Lung (tissue), 12 donors: ENCODE measurements around the gene ITK. TPM values are rescaled to one million over a fixed set of nuclear protein-coding genes. Genes with fewer than 3 reads are reported as not detected.

Source experiments
- ATAC-seq: fragments of 200-7000 bp; cut with Tn5 transposase; one replicate; pipeline ENCODE4 v1.9.1; 2020; ENCODE audit warnings: moderate number of reproducible peaks; ENCODE audit not compliant: insufficient read depth, low FRiP score
- DNase-seq, 3 donors: peaks; one replicate each; pipeline ENCODE4 v3.0.0-alpha.2; 2013 to 2017
- H3K27ac ChIP-seq, 2 donors: one replicate each; pipeline ENCODE4 v1.5.1; 2013; ENCODE audit warnings: mild to moderate bottlenecking in 2 of 2, moderate library complexity in 2 of 2, control low read depth in 1 of 2, inconsistent platforms in 1 of 2, low read depth in 1 of 2, low read length in 1 of 2
- H3K27me3 ChIP-seq, 3 donors: one replicate each; pipeline ENCODE4 v1.5.1; 2013; ENCODE audit warnings: low read length in 2 of 3; ENCODE audit not compliant: control insufficient read depth in 3 of 3, insufficient read depth in 3 of 3
- H3K36me3 ChIP-seq, 4 donors: one replicate each; pipeline ENCODE4 v1.5.1; 2013; ENCODE audit warnings: low read length in 4 of 4, mild to moderate bottlenecking in 1 of 4, moderate library complexity in 1 of 4; ENCODE audit not compliant: control insufficient read depth in 4 of 4, insufficient read depth in 4 of 4
- H3K4me1 ChIP-seq, 5 donors: one replicate each; pipeline ENCODE4 v1.5.1; 2013; ENCODE audit warnings: low read length in 5 of 5, mild to moderate bottlenecking in 2 of 5, moderate library complexity in 1 of 5; ENCODE audit not compliant: control insufficient read depth in 5 of 5, insufficient read depth in 5 of 5
- H3K4me3 ChIP-seq: one replicate; pipeline ENCODE4 v1.5.1; 2013; ENCODE audit warnings: mild to moderate bottlenecking, control low read depth, moderate library complexity
- H3K9ac ChIP-seq, 2 donors: one replicate each; pipeline ENCODE4 v1.5.1; 2013; ENCODE audit warnings: low read length in 2 of 2, control low read depth in 1 of 2; ENCODE audit not compliant: insufficient read depth in 1 of 2
- H3K9me3 ChIP-seq, 4 donors: one replicate each; pipeline ENCODE4 v1.5.1; 2013; ENCODE audit warnings: low read length in 3 of 4, mild to moderate bottlenecking in 1 of 4, moderate library complexity in 1 of 4; ENCODE audit not compliant: control insufficient read depth in 4 of 4, insufficient read depth in 3 of 4
- WGBS, 2 donors: extraction: QIAGEN DNeasy Blood & Tissue Kit; methylation state at CpG; one replicate each; pipeline ENCODE4 v1.1.7; 2013; 5-methylcytosine and 5-hydroxymethylcytosine counted together
- polyA plus RNA-seq, 2 donors: library from polyadenylated mRNA; stranded (reverse); fragments of 200-250 nt; gene quantifications; one replicate each; pipeline ENCODE4 v1.2.1, GENCODE V29; 2013
- total RNA-seq, 2 donors: library from RNA; depleted of rRNA in 1 of 2; stranded (reverse); fragments of >200 nt in 1 of 2; gene quantifications; one replicate each; pipeline ENCODE4 v1.2.1, GENCODE V29; 2014 to 2021
- TF ChIP-seq, protein P1 (sequence below): IDR thresholded peaks from 2 replicates; pipeline ENCODE4 v1.5.1; 2012; ENCODE audit warnings: mild to moderate bottlenecking; ENCODE audit errors: control extremely low read depth, extremely low read depth
- donor health status: control.
- donor health status: control.
- donor health status: Bipolar disorder and iron deficiency.
- donor health status: healthy.
- donor health status: DM: yes; HTN: yes; CAD: no.

The ITK gene
- total and polyA plus RNA-seq, 4 donors, result 0.91 to 3.4 (median 2.8) TPM

DNA sequence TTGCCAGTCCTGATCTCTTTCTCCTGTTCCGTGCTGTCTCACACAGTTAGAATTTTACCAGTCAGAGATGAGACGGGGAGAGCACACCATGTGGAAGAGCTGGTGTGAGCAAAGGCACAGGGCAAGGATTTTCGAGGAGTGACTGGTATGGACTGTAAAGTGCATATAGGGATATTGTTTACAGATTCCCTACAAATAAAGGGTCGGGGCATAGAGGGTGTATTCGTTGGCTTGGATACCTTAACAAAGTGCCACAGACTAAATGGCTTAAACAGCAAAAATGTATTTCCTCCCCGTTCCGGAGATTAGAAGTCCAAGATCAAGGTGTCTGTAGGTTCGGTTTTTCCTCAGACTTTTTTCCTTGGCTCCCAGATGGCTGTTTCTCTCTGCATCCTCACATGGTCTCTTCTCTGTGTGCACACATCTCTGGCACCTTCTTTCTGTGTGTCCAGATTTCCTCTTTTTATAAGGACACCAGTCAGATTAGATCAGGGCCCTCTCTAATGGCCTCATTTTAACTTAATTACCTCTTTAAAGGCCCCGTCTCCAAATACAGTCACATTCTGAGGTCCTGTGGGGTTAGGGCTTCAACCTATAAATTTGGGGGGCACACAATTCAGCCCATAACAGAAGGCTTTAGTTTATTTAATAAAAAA lies 108.7 kb downstream of the ITK start:
- WGBS, 2 donors, result 94% methylated on average over 9 of the region's 9 CpGs
- TF ChIP-seq, protein P1, sequence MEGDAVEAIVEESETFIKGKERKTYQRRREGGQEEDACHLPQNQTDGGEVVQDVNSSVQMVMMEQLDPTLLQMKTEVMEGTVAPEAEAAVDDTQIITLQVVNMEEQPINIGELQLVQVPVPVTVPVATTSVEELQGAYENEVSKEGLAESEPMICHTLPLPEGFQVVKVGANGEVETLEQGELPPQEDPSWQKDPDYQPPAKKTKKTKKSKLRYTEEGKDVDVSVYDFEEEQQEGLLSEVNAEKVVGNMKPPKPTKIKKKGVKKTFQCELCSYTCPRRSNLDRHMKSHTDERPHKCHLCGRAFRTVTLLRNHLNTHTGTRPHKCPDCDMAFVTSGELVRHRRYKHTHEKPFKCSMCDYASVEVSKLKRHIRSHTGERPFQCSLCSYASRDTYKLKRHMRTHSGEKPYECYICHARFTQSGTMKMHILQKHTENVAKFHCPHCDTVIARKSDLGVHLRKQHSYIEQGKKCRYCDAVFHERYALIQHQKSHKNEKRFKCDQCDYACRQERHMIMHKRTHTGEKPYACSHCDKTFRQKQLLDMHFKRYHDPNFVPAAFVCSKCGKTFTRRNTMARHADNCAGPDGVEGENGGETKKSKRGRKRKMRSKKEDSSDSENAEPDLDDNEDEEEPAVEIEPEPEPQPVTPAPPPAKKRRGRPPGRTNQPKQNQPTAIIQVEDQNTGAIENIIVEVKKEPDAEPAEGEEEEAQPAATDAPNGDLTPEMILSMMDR, result no peak
- H3K9me3 ChIP-seq, result peaks cover 0 to 3% (median 0%) of the 10 kb centered on the region in 4 donors
- H3K4me3 ChIP-seq, result no peak overlapping the region
- peaks cover 0 to 10% (median 3%) of the 10 kb centered on the region in 5 donors for H3K4me1 ChIP-seq
- DNase-seq (no peak), ATAC-seq (no peak)
- no peak overlapping the region for H3K9ac ChIP-seq
- no peaks in the 10 kb centered on the region for H3K27me3 ChIP-seq
- peaks cover 0 to 4% (median 0%) of the 10 kb centered on the region in 4 donors for H3K36me3 ChIP-seq
- no peak overlapping the region for H3K27ac ChIP-seq

DNA sequence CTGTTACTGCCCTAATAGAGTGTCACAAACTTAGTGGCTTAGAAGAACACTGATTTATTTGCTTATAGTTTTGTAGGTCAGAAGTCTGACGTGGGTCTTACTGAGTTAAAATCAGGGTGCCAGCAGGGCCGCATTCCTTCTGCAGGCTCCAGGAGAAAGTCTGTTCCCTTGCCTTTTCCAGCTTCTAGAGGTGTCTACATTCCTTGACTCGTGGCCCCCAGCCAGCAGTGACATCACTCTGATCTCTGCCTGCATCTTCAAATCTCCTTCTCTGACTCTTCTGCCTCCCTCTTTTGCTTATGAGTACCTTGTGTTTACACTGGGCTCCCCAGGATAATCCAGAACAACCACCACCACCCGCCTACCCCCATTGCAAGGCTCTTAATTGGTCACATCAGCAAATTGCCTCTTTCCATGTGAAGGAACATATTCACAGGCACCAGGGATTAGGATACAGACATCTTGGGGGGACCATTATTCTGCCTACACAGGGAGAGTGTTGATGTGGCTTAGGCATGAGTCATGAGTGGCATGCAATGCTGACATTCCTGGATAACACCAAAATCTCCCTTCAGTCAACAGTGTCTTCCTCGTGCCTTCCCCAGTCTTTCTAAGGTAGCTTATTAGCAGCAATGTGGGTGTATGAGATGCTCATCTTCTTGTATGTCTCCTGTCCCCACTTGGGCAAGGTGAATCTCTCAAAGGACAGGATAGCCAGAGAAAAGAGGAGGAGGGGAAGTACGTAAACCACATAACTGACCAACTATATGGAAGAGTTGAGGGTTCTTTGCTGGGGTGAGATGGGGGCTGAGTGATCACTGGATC lies 109.7 kb downstream of the ITK start:
- TF ChIP-seq, protein P1, result no peak

DNA sequence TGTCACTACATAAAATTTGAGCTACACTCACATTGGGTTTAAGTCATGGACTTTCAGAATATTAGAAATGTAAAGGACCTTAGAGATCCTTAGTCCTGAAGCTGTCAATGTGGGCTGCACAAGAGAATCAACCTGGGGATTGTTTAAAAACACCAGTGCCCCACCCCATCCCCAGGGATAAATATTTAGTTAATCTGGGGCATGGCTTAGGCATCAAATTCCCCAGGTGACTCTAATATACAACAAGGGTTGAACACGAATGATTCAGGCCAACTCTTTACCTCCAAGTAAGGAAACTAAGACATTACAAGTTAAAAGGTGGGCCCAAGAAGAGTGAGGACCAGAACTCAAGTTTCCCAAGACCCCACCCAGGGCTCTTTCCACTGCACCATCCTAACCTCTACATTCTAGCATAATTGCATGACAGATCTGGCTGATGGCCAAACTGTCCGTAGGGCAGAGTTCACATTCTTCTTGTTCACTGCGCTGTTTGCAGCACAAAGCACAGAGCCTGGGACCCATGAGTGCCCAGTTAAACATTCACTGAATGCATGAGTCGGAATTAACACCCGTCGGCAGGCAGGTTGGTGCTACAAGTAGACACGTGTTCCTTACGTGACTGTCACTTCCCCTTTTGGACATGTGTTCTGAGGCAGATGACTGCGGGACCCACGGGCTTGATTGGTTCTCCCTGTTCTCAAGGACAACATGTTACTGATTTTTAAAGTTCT lies 110.5 kb downstream of the ITK start:
- Histone ChIP-seq H3K4me1 (peaks cover 0 to 7% (median 3%) of the 10 kb centered on the region in 5 donors), H3K9ac (no peak overlapping the region), H3K27me3 (no peaks in the 10 kb centered on the region), H3K9me3 (peaks cover 0 to 3% (median 0%) of the 10 kb centered on the region in 4 donors), H3K36me3 (peaks cover 0 to 6% (median 0%) of the 10 kb centered on the region in 4 donors), H3K4me3 (no peak overlapping the region), H3K27ac (peak overlapping the region in 1 of 2 donors; percentile 28)
- ATAC-seq (no peak), DNase-seq (peak in 2 of 3 donors; percentile 11 to 25)
- TF ChIP-seq, protein P1, result no peak
- 46 to 56% methylated on average over 10 of the region's 10 CpGs for WGBS, 2 donors

More for the DNA sequence above, 109.7 kb downstream of the ITK start:
- 82 to 87% methylated on average over 6 of the region's 6 CpGs for WGBS, 2 donors
- no peak overlapping the region for H3K4me3 ChIP-seq
- DNase-seq, result no peak
- H3K27ac ChIP-seq, result peak overlapping the region in 1 of 2 donors; percentile 28
- H3K4me1 ChIP-seq, result peaks cover 0 to 7% (median 3%) of the 10 kb centered on the region in 5 donors
- no peak overlapping the region for H3K9ac ChIP-seq
- no peaks in the 10 kb centered on the region for H3K27me3 ChIP-seq
- H3K36me3 ChIP-seq, result peaks cover 0 to 4% (median 0%) of the 10 kb centered on the region in 4 donors
- no peak for ATAC-seq
- H3K9me3 ChIP-seq, result peaks cover 0 to 3% (median 0%) of the 10 kb centered on the region in 4 donors
